ENCODE measurements around the gene RNF208.

GRCh38 chr9:137178201-137178938 is 43.7 kb downstream of the RNF208 start:
- TF ChIP-seq CTCF (IDR thresholded peaks at IDR 0.05; ENCODE audit: poor library complexity, severe bottlenecking) (no peak), EZH2 (IDR thresholded peaks at IDR 0.05; ENCODE audit: borderline replicate concordance, insufficient read depth, low read length, poor library complexity, severe bottlenecking) (no peak), EP300 (conservative IDR thresholded peaks at IDR 0.05; ENCODE audit: poor library complexity, severe bottlenecking) (no peak)
